ENCODE data around the gene ZBTB47. TPM values are rescaled to one million over a fixed set of nuclear protein-coding genes. Genes with fewer than 3 reads are reported as not detected.

ZBTB47 gene
- total RNA-seq = 56.9 and 61.3 TPM in 2 replicates

DNA sequence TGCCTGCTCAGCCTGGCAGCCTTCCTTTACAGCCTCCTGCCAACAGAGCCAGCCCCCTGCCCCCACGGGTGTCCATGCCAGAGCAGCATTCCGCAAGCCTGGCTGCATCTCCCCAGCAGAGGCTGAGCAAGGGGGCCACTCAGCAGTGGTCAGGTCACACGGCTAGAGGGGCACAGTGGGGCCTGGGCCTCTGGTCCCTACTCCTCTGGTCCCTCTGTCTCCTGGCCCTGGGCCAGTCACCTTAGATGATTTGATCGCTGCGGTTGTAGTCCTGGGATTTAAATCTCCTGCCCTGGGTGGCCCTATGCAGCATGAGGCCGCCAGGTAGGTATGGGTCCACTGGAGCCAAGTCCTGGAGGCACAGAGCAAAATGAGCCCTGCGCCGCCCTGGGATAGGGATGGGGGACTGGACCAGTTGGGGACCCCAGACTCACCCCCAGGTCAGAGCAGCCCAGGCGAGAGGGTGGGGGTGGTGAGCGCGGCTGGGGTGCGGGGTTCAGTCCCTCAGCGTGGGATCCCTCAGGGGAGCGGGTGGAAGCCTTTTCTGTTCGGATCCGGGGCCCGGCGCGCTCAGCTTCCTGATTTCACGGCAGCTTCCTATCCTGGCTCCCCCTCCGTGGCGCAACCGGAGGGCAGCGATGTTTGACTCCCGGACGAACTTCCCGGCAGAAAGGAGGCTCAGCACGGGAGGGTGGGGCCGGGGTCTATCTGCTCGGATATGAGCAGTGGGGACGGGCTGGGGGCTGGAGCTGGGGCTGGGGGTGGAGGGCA, at the start of gene ZBTB47:
ZBTB47 (plus strand) TSS at position 138 of the 771 bp plus-strand sequence. CDS start 4,659 bp downstream, outside the sequence.

DNA sequence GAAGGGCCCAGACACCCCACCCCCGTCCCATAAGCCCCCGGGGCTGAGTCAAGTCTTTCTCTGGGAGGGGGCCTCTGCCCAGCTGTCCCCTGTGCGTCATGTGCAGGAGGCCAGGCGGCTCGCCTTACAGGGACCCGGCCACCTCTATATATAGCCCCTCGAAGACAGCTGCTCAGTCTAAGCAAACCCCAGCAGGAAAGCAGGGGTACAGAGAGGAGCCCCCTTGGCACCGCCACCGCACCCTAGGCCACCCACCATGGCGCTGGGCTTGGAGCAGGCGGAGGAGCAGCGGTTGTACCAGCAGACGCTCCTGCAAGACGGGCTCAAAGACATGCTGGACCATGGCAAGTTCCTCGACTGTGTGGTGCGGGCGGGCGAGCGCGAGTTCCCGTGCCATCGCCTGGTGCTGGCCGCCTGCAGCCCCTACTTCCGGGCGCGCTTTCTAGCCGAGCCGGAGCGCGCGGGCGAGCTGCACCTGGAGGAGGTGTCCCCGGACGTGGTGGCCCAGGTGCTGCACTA, 31.9 kb downstream of the ZBTB47 start, which contains the start of gene KLHL40:
KLHL40 (plus strand) TSS at position 175 of the 519 bp plus-strand sequence; CDS start at position 257, 82 bp downstream.

DNA sequence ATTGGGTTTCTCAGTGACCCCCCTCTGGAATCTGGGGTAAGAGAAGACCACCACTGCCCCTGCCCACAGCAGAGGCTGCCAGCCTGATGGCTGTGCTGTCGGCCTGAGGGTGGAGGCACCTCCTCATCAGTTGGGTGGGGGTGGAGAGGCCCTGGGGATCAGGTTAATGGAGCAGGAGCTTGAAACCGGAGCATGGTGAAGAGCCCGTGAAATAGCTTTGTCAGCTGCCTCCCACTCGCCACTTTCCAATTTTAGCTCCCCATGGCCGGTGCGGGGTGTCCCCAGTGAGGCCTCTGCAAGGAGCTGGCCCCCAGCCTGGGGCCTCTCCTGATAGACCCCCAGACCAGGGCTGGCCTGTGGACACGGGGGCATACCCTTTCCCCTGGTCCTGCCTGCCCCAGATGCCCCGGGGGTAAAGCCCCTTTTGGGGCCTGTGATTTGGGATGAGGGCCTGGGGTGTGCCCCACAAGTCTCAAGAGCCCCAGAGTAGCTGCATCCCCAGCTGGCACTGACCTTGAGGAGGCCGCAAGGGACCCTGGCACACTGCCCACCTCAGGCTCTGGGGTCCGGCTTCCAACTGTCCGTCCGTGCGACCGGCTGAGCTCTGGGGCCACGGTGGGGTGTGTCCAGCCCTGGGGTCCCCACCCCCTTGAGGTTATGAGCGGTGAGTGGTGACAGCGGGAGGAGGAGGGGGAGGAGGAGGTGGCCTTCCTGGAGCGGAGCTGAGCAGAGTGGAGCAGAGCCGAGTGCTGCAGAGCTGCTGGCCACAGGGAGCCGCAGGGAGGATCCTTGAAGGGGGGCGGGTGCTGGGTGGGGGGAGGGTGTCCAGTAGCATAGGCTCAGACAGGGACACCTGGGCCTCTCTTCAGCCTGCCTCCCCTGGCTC, 48.8 kb downstream of the ZBTB47 start, which contains the start of gene HHATL:
HHATL (minus strand) TSS at position 733 of the 886 bp plus-strand sequence. CDS start 1,972 bp downstream, outside the sequence.

Other genes with a start within 250 kb of the ZBTB47 start
- 0.39 TPM in 1 of 2 replicates, not detected in the other for gene LYZL4, start 243.1 kb upstream of the ZBTB47 start, total RNA-seq
- under 0.01 and 0.33 TPM in 2 replicates for gene VIPR1, start 151.1 kb upstream of the ZBTB47 start, total RNA-seq
- gene SEC22C, start 71.7 kb upstream of the ZBTB47 start, total RNA-seq = 34.9 and 65.2 TPM in 2 replicates
- gene SS18L2, start 62.8 kb upstream of the ZBTB47 start, total RNA-seq = 12.8 and 16.1 TPM in 2 replicates
- gene NKTR, start 53.0 kb upstream of the ZBTB47 start, total RNA-seq = 97.9 and 124 TPM in 2 replicates
- not detected in 2 replicates for gene KLHL40, start 31.8 kb downstream of the ZBTB47 start, total RNA-seq
- not detected in 2 replicates for gene HHATL, start 49.1 kb downstream of the ZBTB47 start, total RNA-seq
- 0.11 and 0.79 TPM in 2 replicates for gene CCDC13, start 119.6 kb downstream of the ZBTB47 start, total RNA-seq
- gene HIGD1A, start 150.8 kb downstream of the ZBTB47 start, total RNA-seq = 80.5 and 181 TPM in 2 replicates
- gene ACKR2, start 155.7 kb downstream of the ZBTB47 start, total RNA-seq = 58.5 and 83.1 TPM in 2 replicates
- gene CYP8B1, start 222.2 kb downstream of the ZBTB47 start, total RNA-seq = not detected in 2 replicates